ENCODE measurements around the gene BLM.

- TF ChIP-seq, protein P1, sequence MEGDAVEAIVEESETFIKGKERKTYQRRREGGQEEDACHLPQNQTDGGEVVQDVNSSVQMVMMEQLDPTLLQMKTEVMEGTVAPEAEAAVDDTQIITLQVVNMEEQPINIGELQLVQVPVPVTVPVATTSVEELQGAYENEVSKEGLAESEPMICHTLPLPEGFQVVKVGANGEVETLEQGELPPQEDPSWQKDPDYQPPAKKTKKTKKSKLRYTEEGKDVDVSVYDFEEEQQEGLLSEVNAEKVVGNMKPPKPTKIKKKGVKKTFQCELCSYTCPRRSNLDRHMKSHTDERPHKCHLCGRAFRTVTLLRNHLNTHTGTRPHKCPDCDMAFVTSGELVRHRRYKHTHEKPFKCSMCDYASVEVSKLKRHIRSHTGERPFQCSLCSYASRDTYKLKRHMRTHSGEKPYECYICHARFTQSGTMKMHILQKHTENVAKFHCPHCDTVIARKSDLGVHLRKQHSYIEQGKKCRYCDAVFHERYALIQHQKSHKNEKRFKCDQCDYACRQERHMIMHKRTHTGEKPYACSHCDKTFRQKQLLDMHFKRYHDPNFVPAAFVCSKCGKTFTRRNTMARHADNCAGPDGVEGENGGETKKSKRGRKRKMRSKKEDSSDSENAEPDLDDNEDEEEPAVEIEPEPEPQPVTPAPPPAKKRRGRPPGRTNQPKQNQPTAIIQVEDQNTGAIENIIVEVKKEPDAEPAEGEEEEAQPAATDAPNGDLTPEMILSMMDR (IDR thresholded peaks at IDR 0.05): no peak
- TF ChIP-seq POLR2AphosphoS5 (IDR thresholded peaks at IDR 0.05) (no peak), EP300 (IDR thresholded peaks at IDR 0.05) (no peak), POLR2A (IDR thresholded peaks at IDR 0.05) (no peak)
Observed at GRCh38 chr15:90711842-90712241, 5.3 kb upstream of the BLM start.
